ENCODE measurements around the gene PIK3R1. TPM values are rescaled to one million over a fixed set of nuclear protein-coding genes. Genes with fewer than 3 reads are reported as not detected.

The PIK3R1 gene
- total RNA-seq, 1 donor from 2014 or later, result 137 TPM

DNA sequence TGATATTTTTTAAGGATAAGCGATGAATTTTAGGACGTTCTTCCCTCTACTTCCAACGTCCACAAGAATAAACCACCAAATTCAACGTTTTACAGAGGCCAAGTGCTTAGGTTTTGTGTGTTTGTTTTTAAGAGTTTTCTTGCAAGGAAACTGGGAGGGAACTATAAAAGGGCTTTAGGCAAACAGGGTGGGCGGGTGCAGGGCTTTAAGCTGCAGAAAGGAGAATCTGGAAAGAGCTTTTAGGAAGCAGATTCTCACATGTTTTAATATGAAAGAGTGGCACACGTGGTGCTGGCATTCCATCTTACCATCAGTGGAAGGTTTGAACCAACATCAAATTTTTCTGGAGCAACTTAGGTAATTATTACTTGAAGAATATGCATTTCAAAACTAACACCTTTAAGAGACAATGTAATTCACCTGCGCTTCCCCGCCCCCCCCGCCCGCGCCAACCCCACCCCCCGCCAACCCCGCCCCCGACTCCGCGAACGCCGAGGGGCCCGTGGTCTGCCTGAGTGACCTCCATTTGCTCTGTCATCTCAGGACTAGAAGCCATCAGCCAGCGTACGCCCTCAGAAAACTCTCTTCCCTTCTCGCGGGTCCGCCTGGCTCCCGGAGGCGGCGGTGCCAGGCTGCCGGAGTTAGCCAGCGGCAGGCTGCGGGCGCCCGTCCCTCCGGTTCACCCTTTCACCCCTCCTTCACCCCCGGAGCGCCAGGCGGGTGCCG, 911 bp upstream of the PIK3R1 start:
- TF ChIP-seq, protein P1, sequence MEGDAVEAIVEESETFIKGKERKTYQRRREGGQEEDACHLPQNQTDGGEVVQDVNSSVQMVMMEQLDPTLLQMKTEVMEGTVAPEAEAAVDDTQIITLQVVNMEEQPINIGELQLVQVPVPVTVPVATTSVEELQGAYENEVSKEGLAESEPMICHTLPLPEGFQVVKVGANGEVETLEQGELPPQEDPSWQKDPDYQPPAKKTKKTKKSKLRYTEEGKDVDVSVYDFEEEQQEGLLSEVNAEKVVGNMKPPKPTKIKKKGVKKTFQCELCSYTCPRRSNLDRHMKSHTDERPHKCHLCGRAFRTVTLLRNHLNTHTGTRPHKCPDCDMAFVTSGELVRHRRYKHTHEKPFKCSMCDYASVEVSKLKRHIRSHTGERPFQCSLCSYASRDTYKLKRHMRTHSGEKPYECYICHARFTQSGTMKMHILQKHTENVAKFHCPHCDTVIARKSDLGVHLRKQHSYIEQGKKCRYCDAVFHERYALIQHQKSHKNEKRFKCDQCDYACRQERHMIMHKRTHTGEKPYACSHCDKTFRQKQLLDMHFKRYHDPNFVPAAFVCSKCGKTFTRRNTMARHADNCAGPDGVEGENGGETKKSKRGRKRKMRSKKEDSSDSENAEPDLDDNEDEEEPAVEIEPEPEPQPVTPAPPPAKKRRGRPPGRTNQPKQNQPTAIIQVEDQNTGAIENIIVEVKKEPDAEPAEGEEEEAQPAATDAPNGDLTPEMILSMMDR (IDR thresholded peaks at IDR 0.05), result no peak
- intact Hi-C loops (cut with DNase I), result no loop called here
- DNase-seq, result no peak

DNA sequence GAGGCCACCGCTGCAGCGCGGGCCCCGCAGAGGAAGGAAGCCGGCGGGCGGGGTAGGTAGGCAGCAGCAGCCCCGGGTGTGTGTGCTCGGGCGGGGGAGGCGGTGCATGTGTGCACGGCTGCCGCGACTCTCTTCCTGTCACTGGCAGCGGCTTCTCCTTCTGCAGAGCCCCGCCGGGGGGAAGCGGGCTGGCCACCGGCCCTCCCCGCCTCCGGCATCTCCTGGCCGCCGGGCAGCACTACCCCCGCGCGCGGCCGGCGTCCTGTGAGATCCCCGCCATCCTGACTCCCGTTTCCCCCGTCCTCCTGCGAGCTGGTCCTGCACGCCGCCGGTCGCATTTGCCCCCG, 315 bp downstream of the PIK3R1 start:
- TF ChIP-seq, protein P1 (IDR thresholded peaks at IDR 0.05), result no peak
- Histone ChIP-seq H3K9me3 (no peaks in the 10 kb centered on the region), H3K4me1 (peaks cover 18% of the 10 kb centered on the region), H3K27ac (peak overlapping the region; percentile 99), H3K36me3 (no peaks in the 10 kb centered on the region), H3K27me3 (no peaks in the 10 kb centered on the region), H3K4me3 (peak overlapping the region; percentile 92)
- DNase-seq (no peak), ATAC-seq (peak; percentile 70)
- intact Hi-C loops (cut with DNase I), result no loop called here

More for the DNA sequence above, 911 bp upstream of the PIK3R1 start:
- ATAC-seq, result no peak
- H3K9me3 ChIP-seq, result no peaks in the 10 kb centered on the region
- H3K27ac ChIP-seq, result peak overlapping the region; percentile 99
- no peaks in the 10 kb centered on the region for H3K27me3 ChIP-seq
- H3K4me3 ChIP-seq, result peak overlapping the region; percentile 92
- no peaks in the 10 kb centered on the region for H3K36me3 ChIP-seq
- H3K4me1 ChIP-seq, result peaks cover 18% of the 10 kb centered on the region

DNA sequence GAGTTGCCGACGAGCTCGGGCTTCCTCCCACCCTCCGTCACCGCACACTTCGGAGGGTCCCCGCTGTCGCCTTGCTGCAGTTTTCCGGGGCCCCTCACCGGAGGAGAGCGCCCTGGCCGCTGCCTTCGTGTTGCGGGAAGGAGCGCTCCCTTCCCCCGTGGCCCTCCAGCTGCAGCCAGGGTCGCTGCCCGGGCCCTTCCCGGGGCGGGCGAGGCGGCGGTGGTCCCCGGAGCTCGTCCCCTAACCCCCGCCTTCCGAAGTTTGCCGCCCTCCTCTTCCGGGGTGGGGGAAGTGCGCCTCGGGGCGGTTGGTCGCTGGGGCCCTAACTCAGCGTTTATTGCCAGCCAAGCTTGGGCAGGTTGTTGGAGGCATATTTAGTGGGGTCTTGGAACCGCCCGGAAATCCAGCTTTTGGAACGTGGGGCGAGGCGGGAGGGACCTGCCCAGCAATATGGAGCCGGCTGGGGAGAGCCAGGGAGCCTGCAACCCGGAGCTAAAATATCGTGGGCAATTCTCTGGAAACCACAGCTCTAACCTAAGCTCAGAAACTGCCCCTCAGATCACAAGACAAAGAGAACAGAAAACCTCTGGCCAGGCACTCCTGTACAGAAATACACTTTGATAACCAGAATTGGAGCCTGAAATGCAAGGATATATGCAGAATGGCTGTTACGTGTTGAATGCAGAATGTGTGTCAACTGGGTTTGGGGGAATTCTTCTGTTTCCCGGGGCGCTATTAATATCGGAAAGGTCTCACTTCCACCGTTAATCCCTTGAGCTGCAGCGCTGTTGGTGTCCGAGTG, 890 bp downstream of the PIK3R1 start:
- no peaks in the 10 kb centered on the region for H3K9me3 ChIP-seq
- ATAC-seq (peak; percentile 15), DNase-seq (peak; percentile 82)
- intact Hi-C loops (cut with DNase I), result no loop called here
- peaks cover 18% of the 10 kb centered on the region for H3K4me1 ChIP-seq
- TF ChIP-seq, protein P1 (IDR thresholded peaks at IDR 0.05), result no peak
- no peaks in the 10 kb centered on the region for H3K27me3 ChIP-seq
- peak overlapping the region; percentile 92 for H3K4me3 ChIP-seq
- H3K36me3 ChIP-seq, result no peaks in the 10 kb centered on the region
- H3K27ac ChIP-seq, result peak overlapping the region; percentile 99

DNA sequence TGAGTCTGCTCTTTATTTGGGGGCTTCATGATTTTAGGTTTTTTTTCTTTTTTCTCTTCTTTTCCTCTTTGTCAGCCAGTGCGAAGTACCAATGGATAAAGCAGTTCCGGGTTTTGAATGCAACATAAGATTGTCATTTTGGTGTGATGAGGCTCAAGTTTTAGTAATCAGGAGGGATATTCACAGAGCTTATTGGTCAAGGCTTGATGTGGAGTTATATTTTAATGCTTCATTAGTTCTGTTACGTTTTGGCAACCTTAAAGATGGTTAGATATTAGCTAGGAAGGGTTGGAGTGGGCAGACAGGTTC, 1.4 kb downstream of the PIK3R1 start:
- ATAC-seq (no peak), DNase-seq (no peak)
- H3K4me1 ChIP-seq, result peaks cover 24% of the 10 kb centered on the region
- H3K36me3 ChIP-seq, result no peaks in the 10 kb centered on the region
- intact Hi-C loops (cut with DNase I), result no loop called here
- TF ChIP-seq, protein P1 (IDR thresholded peaks at IDR 0.05), result no peak
- H3K9me3 ChIP-seq, result no peaks in the 10 kb centered on the region
- peak overlapping the region; percentile 92 for H3K4me3 ChIP-seq
- no peaks in the 10 kb centered on the region for H3K27me3 ChIP-seq
- peak overlapping the region; percentile 99 for H3K27ac ChIP-seq

DNA sequence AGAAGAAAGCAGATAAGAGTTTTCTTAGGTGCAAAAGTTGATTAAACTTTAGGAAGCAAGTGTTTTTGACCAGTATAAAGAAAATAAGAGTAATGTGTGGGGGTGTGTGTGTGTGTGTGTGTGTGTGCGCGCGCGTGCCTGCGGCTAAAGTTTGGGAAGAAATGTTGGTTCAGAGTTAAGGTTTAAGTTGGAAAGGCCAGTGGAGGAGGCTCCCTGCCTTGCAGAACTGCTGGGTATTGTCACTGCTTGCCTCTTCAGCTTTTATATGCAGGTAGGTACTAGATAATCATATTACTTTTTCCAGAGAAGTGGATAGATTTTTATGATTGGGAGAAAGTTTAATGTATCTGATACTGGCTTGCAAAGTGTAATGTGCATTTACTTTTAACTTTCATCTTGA, 2.0 kb downstream of the PIK3R1 start:
- Histone ChIP-seq H3K9me3 (no peaks in the 10 kb centered on the region), H3K4me1 (peaks cover 28% of the 10 kb centered on the region), H3K27ac (peak overlapping the region; percentile 99), H3K27me3 (no peaks in the 10 kb centered on the region), H3K4me3 (peak overlapping the region; percentile 92), H3K36me3 (no peaks in the 10 kb centered on the region)
- TF ChIP-seq, protein P1 (IDR thresholded peaks at IDR 0.05), result no peak
- ATAC-seq, result no peak
- intact Hi-C loops (cut with DNase I), result no loop called here
- DNase-seq, result no peak

All from upper lobe of right lung (tissue), 1 donor.